Measurements from ENCODE around the gene LCN10. TPM values are rescaled to one million over a fixed set of nuclear protein-coding genes. Genes with fewer than 3 reads are reported as not detected.

The LCN10 gene
- total and polyA plus RNA-seq, 2 of the 13 experiments (the other 11 are each of a cell fraction or from before 2014, with no cell fraction given), result 0.53 to 0.61 TPM

DNA sequence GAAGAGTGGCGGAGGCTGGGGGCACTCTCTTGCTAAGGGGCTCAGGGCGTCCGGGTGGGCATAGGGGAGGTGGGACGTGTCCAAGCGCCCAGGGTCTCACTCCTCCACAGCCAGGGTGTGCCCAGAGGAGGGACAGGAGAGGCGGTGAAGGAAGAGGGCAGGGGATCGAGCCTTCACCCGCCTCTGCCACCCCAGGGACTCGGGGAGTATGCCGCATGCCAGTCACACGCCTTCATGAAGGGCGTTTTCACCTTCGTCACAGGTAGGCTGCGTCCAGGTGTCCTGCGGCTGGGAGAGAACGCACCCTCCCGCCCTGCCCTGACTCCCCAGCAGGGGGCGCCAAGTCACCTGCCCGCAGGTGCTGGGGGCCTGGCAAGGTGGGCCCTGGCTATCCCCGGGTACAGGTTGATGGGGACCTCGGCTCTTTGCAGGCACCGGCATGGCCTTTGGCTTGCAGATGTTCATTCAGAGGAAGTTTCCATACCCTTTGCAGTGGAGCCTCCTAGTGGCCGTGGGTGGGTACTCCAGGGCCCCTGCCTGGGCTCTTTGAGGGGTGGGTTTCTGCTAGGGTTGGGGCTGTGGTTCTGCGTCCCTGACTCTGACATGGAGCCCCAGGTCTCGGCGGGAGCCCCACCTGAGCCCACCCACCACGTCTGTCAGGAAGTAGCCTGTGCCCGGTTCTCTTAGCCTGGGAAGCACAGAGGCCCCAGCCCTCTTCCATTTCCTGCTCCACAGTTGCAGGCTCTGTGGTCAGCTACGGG is 49.0 kb upstream of the LCN10 start (continued):
- TF ChIP-seq KDM3A (CRISPR knock-in tag; IDR thresholded peaks at IDR 0.05; ENCODE audit: low read depth) (no peak), JARID2 (CRISPR knock-in tag; IDR thresholded peaks at IDR 0.05; ENCODE audit: insufficient replicate concordance) (no peak), ZNF781 (CRISPR knock-in tag; IDR thresholded peaks at IDR 0.05; ENCODE audit: borderline replicate concordance, not compliant biosample characterization) (no peak), XRCC5 (optimal IDR thresholded peaks at IDR 0.05; ENCODE audit: low read length) (peak; percentile 74), RFXANK (CRISPR knock-in tag; IDR thresholded peaks at IDR 0.05) (no peak), ZNF205 (CRISPR knock-in tag; IDR thresholded peaks at IDR 0.05) (no peak), ZNF383 (CRISPR knock-in tag; IDR thresholded peaks at IDR 0.05; ENCODE audit: borderline replicate concordance) (no peak), EP300 (IDR thresholded peaks at IDR 0.05; ENCODE audit: low read depth in 2 of 2, low read length in 2 of 2) (no peak), EP300 (CRISPR knock-in tag; IDR thresholded peaks at IDR 0.05; ENCODE audit: borderline replicate concordance) (no peak), CREM (IDR thresholded peaks at IDR 0.05) (no peak), CREM (CRISPR knock-in tag; IDR thresholded peaks at IDR 0.05) (no peak)
- TF ChIP-seq, protein P1, sequence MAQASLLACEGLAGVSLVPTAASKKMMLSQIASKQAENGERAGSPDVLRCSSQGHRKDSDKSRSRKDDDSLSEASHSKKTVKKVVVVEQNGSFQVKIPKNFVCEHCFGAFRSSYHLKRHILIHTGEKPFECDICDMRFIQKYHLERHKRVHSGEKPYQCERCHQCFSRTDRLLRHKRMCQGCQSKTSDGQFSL (CRISPR knock-in tag; IDR thresholded peaks at IDR 0.05), result no peak
- TF ChIP-seq, protein P2, sequence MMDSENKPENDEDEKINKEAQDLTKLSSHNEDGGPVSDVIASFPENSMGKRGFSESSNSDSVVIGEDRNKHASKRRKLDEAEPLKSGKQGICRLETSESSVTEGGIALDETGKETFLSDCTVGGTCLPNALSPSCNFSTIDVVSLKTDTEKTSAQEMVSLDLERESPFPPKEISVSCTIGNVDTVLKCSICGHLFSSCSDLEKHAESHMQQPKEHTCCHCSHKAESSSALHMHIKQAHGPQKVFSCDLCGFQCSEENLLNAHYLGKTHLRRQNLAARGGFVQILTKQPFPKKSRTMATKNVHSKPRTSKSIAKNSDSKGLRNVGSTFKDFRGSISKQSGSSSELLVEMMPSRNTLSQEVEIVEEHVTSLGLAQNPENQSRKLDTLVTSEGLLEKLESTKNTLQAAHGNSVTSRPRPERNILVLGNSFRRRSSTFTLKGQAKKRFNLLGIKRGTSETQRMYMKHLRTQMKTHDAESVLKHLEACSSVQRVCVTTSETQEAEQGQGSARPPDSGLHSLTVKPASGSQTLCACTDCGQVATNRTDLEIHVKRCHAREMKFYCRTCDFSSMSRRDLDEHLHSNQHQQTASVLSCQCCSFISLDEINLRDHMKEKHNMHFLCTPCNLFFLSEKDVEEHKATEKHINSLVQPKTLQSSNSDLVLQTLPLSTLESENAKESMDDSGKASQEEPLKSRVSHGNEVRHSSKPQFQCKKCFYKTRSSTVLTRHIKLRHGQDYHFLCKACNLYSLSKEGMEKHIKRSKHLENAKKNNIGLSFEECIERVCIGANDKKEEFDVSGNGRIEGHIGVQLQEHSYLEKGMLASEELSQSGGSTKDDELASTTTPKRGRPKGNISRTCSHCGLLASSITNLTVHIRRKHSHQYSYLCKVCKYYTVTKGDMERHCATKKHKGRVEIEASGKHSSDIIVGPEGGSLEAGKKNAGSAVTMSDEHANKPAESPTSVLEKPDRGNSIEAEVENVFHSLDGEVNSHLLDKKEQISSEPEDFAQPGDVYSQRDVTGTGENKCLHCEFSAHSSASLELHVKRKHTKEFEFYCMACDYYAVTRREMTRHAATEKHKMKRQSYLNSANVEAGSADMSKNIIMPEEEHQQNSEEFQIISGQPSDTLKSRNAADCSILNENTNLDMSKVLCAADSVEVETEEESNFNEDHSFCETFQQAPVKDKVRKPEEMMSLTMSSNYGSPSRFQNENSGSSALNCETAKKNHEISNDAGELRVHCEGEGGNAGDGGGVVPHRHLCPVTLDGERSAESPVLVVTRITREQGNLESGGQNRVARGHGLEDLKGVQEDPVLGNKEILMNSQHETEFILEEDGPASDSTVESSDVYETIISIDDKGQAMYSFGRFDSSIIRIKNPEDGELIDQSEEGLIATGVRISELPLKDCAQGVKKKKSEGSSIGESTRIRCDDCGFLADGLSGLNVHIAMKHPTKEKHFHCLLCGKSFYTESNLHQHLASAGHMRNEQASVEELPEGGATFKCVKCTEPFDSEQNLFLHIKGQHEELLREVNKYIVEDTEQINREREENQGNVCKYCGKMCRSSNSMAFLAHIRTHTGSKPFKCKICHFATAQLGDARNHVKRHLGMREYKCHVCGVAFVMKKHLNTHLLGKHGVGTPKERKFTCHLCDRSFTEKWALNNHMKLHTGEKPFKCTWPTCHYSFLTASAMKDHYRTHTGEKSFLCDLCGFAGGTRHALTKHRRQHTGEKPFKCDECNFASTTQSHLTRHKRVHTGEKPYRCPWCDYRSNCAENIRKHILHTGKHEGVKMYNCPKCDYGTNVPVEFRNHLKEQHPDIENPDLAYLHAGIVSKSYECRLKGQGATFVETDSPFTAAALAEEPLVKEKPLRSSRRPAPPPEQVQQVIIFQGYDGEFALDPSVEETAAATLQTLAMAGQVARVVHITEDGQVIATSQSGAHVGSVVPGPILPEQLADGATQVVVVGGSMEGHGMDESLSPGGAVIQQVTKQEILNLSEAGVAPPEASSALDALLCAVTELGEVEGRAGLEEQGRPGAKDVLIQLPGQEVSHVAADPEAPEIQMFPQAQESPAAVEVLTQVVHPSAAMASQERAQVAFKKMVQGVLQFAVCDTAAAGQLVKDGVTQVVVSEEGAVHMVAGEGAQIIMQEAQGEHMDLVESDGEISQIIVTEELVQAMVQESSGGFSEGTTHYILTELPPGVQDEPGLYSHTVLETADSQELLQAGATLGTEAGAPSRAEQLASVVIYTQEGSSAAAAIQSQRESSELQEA (CRISPR knock-in tag; IDR thresholded peaks at IDR 0.05; ENCODE audit: not compliant biosample characterization), result peak; percentile 82
- TF ChIP-seq, protein P3, sequence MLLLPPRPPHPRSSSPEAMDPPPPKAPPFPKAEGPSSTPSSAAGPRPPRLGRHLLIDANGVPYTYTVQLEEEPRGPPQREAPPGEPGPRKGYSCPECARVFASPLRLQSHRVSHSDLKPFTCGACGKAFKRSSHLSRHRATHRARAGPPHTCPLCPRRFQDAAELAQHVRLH (CRISPR knock-in tag; IDR thresholded peaks at IDR 0.05; ENCODE audit: borderline replicate concordance, low read depth), result no peak
- TF ChIP-seq, protein P4, sequence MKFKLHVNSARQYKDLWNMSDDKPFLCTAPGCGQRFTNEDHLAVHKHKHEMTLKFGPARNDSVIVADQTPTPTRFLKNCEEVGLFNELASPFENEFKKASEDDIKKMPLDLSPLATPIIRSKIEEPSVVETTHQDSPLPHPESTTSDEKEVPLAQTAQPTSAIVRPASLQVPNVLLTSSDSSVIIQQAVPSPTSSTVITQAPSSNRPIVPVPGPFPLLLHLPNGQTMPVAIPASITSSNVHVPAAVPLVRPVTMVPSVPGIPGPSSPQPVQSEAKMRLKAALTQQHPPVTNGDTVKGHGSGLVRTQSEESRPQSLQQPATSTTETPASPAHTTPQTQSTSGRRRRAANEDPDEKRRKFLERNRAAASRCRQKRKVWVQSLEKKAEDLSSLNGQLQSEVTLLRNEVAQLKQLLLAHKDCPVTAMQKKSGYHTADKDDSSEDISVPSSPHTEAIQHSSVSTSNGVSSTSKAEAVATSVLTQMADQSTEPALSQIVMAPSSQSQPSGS (CRISPR knock-in tag; IDR thresholded peaks at IDR 0.05), result no peak
- TF ChIP-seq, protein P5, sequence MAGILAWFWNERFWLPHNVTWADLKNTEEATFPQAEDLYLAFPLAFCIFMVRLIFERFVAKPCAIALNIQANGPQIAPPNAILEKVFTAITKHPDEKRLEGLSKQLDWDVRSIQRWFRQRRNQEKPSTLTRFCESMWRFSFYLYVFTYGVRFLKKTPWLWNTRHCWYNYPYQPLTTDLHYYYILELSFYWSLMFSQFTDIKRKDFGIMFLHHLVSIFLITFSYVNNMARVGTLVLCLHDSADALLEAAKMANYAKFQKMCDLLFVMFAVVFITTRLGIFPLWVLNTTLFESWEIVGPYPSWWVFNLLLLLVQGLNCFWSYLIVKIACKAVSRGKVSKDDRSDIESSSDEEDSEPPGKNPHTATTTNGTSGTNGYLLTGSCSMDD (CRISPR knock-in tag; IDR thresholded peaks at IDR 0.05), result no peak
- TF ChIP-seq, protein P6, sequence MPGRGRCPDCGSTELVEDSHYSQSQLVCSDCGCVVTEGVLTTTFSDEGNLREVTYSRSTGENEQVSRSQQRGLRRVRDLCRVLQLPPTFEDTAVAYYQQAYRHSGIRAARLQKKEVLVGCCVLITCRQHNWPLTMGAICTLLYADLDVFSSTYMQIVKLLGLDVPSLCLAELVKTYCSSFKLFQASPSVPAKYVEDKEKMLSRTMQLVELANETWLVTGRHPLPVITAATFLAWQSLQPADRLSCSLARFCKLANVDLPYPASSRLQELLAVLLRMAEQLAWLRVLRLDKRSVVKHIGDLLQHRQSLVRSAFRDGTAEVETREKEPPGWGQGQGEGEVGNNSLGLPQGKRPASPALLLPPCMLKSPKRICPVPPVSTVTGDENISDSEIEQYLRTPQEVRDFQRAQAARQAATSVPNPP (CRISPR knock-in tag; IDR thresholded peaks at IDR 0.05), result no peak
